CD4-positive, CD25-positive, alpha-beta regulatory T cell (primary cell): ENCODE data around the gene FLNB. TPM values are rescaled to one million over a fixed set of nuclear protein-coding genes. Genes with fewer than 3 reads are reported as not detected.

Experiments used
- ATAC-seq, 2 donors: fragments of 150-1000 bp; cut with Tn5 transposase; one replicate each; pipeline ENCODE4 v1.10.0; 2021; ENCODE audit warnings: low read depth in 2 of 2, moderate number of reproducible peaks in 2 of 2, moderate library complexity in 1 of 2
- DNase-seq, 3 donors: peaks; one replicate each; pipeline versions ENCODE4 v3.0.0 to v3.0.0-alpha.2; 2012 to 2022; ENCODE audit warnings: mixed read lengths in 1 of 3
- H3K27ac ChIP-seq: one replicate; pipeline ENCODE4 v1.7.0; 2013; ENCODE audit warnings: mild to moderate bottlenecking, low read length; ENCODE audit not compliant: insufficient read depth, poor library complexity, severe bottlenecking
- H3K27me3 ChIP-seq: one replicate; pipeline ENCODE4 v1.7.0; 2013; ENCODE audit warnings: low read length; ENCODE audit not compliant: control insufficient read depth, insufficient read depth
- H3K36me3 ChIP-seq: one replicate; pipeline ENCODE4 v1.7.0; 2013; ENCODE audit warnings: mild to moderate bottlenecking, low read length, moderate library complexity; ENCODE audit not compliant: control insufficient read depth, insufficient read depth
- H3K4me1 ChIP-seq: 2 replicates; pipeline ENCODE4 v1.7.0; 2013; ENCODE audit warnings: mild to moderate bottlenecking, low read length; ENCODE audit not compliant: insufficient read depth, control insufficient read depth, poor library complexity, severe bottlenecking
- H3K4me3 ChIP-seq: one replicate; pipeline ENCODE4 v1.7.0; 2013; ENCODE audit warnings: low read depth, mild to moderate bottlenecking, low read length, moderate library complexity
- H3K9me3 ChIP-seq, 2 experiments: 1 replicate in 1 of 2; 2 replicates in 1 of 2; pipeline ENCODE4 v1.7.0; 2013; ENCODE audit warnings: low read length in 2 of 2, mild to moderate bottlenecking in 1 of 2, moderate library complexity in 1 of 2; ENCODE audit not compliant: control insufficient read depth in 2 of 2
- H3K27ac Mint-ChIP-seq, 3 donors: one replicate each; pipeline ENCODE4 v1.8.0; 2020 to 2022; ENCODE audit warnings: mild to moderate bottlenecking in 3 of 3, mixed read lengths in 3 of 3, moderate library complexity in 2 of 3
- H3K27me3 Mint-ChIP-seq: one replicate; pipeline ENCODE4 v1.8.0; 2022; ENCODE audit warnings: mild to moderate bottlenecking, mixed read lengths
- H3K36me3 Mint-ChIP-seq: one replicate; pipeline ENCODE4 v1.8.0; 2020; ENCODE audit warnings: mixed read lengths
- H3K4me1 Mint-ChIP-seq, 4 donors: one replicate each; pipeline ENCODE4 v1.8.0; 2020 to 2022; ENCODE audit warnings: mixed read lengths in 4 of 4, mild to moderate bottlenecking in 1 of 4
- H3K4me3 Mint-ChIP-seq, 4 donors: one replicate each; pipeline ENCODE4 v1.8.0; 2020 to 2022; ENCODE audit warnings: mild to moderate bottlenecking in 4 of 4, mixed read lengths in 4 of 4, moderate library complexity in 3 of 4
- H3K9me3 Mint-ChIP-seq, 7 donors: one replicate each; pipeline ENCODE4 v1.8.0; 2020 to 2022; ENCODE audit warnings: mixed read lengths in 7 of 7, mild to moderate bottlenecking in 3 of 7, moderate library complexity in 2 of 7
- polyA plus RNA-seq, 4 donors: library from polyadenylated mRNA; unstranded; fragments of 300-500 nt; fragmentation: Illumina TruSeq; gene quantifications; one replicate each; pipeline ENCODE4 v1.2.3, GENCODE V29; 2021
- total RNA-seq: library from RNA; stranded (reverse); gene quantifications from one replicate; pipeline ENCODE4 v1.2.3, GENCODE V29; 2022

The FLNB gene, protein sequence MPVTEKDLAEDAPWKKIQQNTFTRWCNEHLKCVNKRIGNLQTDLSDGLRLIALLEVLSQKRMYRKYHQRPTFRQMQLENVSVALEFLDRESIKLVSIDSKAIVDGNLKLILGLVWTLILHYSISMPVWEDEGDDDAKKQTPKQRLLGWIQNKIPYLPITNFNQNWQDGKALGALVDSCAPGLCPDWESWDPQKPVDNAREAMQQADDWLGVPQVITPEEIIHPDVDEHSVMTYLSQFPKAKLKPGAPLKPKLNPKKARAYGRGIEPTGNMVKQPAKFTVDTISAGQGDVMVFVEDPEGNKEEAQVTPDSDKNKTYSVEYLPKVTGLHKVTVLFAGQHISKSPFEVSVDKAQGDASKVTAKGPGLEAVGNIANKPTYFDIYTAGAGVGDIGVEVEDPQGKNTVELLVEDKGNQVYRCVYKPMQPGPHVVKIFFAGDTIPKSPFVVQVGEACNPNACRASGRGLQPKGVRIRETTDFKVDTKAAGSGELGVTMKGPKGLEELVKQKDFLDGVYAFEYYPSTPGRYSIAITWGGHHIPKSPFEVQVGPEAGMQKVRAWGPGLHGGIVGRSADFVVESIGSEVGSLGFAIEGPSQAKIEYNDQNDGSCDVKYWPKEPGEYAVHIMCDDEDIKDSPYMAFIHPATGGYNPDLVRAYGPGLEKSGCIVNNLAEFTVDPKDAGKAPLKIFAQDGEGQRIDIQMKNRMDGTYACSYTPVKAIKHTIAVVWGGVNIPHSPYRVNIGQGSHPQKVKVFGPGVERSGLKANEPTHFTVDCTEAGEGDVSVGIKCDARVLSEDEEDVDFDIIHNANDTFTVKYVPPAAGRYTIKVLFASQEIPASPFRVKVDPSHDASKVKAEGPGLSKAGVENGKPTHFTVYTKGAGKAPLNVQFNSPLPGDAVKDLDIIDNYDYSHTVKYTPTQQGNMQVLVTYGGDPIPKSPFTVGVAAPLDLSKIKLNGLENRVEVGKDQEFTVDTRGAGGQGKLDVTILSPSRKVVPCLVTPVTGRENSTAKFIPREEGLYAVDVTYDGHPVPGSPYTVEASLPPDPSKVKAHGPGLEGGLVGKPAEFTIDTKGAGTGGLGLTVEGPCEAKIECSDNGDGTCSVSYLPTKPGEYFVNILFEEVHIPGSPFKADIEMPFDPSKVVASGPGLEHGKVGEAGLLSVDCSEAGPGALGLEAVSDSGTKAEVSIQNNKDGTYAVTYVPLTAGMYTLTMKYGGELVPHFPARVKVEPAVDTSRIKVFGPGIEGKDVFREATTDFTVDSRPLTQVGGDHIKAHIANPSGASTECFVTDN (N-terminal part only)
- total RNA-seq, result 40.8 TPM
- polyA plus RNA-seq, result 10 to 100 TPM in 2 of 4 donors, 1 to 10 TPM in 2; 8.9 to 14.9 (median 12.2) TPM

DNA sequence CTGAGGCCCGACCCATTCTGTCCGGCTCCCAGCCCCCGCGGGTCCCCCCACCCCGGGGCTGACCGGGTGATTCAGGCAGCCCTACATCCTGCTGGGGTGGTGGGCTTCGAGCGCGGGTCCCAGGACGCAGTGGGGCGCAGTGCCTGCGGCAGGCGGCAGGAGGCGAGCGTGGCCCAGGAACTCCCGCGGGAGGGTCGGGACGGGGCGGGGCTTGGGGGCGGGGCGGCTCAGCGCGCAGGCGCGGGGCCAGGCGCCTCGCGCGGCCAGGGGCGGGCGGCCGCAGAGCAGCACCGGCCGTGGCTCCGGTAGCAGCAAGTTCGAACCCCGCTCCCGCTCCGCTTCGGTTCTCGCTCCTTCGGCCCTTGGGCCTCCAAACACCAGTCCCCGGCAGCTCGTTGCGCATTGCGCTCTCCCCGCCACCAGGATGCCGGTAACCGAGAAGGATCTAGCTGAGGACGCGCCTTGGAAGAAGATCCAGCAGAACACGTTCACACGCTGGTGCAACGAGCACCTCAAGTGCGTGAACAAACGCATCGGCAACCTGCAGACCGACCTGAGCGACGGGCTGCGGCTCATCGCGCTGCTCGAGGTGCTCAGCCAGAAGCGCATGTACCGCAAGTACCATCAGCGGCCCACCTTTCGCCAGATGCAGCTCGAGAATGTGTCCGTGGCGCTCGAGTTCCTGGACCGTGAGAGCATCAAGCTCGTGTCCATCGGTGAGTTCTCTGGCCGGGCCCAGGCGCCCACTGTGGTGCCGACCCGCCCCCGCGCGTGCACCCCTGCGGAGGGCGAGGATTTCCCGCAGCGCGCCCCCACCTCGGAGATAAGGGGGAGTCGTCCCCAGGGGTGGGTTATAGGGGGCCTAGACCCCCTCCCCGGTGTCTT lies at the start of gene FLNB:
Gene FLNB, plus strand, starts transcription at position 282 of the 885 bp plus-strand sequence. Its CDS starts 143 bp downstream, at position 425.
- Mint-ChIP-seq H3K27me3 (peaks cover 4% of the 10 kb centered on the region), H3K36me3 (peaks cover 3% of the 10 kb centered on the region)

DNA sequence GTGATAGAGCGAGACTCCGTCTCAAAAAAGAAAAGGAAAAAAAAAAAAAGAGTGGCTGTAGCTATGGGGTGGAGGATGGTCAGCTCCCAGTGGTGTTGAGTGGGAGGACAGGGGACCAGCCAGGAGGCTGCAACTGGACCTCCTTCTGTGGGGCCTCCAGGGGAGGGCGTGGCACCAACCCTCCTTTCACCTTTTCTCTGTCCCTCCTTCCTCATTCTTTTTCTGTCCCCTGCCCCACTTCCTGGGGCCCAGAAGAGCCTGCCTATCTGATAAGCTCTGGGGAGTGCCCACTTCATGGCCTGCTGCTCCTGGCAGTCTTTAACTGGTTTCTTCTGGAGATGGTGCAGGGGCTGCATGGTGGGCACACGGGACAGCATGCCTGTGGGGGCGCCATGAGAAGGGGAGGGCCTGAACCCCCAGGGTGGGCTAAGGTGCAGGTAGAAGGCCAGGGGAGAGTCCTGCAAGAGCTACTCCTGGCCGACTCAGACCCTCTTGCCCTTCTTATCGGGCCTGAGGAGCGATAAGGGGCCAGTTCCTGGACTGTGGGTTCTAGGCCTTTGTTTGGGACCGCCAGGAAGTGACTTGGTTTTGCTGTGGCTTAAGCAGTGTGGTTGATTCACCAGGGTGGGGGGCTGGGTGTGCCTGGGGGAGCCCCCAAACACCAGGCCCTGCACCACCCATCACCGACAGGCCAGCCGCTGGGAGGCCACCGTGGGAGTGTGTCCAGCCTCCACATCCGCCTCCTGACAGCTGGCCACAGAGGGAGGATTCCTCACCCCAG lies 49.4 kb upstream of the FLNB start:
- no peaks in the 10 kb centered on the region for H3K36me3 ChIP-seq
- H3K4me3 ChIP-seq, result no peak overlapping the region
- no peaks in the 10 kb centered on the region for H3K36me3 Mint-ChIP-seq
- H3K27me3 Mint-ChIP-seq, result peaks cover 6% of the 10 kb centered on the region
- H3K27ac ChIP-seq, result no peak overlapping the region
- H3K9me3 Mint-ChIP-seq, result no peaks in the 10 kb centered on the region
- no peaks in the 10 kb centered on the region for H3K9me3 ChIP-seq
- H3K4me1 ChIP-seq, result no peaks in the 10 kb centered on the region
- no peak for ATAC-seq
- no peaks in the 10 kb centered on the region for H3K27me3 ChIP-seq
- no peak for DNase-seq
- H3K4me1 Mint-ChIP-seq, result peaks cover 0 to 3% (median 0%) of the 10 kb centered on the region in 4 donors
- no peak overlapping the region for H3K27ac Mint-ChIP-seq
- H3K4me3 Mint-ChIP-seq, result no peak overlapping the region

More for the DNA sequence above, at the start of gene FLNB:
- Mint-ChIP-seq H3K4me1 (peaks cover 8 to 44% (median 30%) of the 10 kb centered on the region in 4 donors), H3K27ac (peak within 1 kb of the TSS in 2 of 3 donors; percentile 93 to 94), H3K9me3 (no peaks in the 10 kb centered on the region), H3K4me3 (peak within 1 kb of the TSS; percentile 70 to 96 (median 90))
- no peaks in the 10 kb centered on the region for H3K36me3 ChIP-seq
- peak within 1 kb of the TSS; percentile 52 for H3K27ac ChIP-seq
- ATAC-seq (peak; percentile 78 to 84), DNase-seq (peak; percentile 69 to 80 (median 77))
- no peaks in the 10 kb centered on the region for H3K9me3 ChIP-seq
- H3K4me1 ChIP-seq, result peaks cover 35% of the 10 kb centered on the region
- no peaks in the 10 kb centered on the region for H3K27me3 ChIP-seq
- peak within 1 kb of the TSS; percentile 87 for H3K4me3 ChIP-seq

- H3K27ac Mint-ChIP-seq, result no peak overlapping the region
- H3K36me3 ChIP-seq, result no peaks in the 10 kb centered on the region
- no peaks in the 10 kb centered on the region for H3K9me3 Mint-ChIP-seq
- no peaks in the 10 kb centered on the region for H3K27me3 ChIP-seq
- H3K4me3 ChIP-seq, result no peak overlapping the region
- H3K27ac ChIP-seq, result no peak overlapping the region
- H3K27me3 Mint-ChIP-seq, result peaks cover 6% of the 10 kb centered on the region
- peaks cover 0 to 3% (median 0%) of the 10 kb centered on the region in 4 donors for H3K4me1 Mint-ChIP-seq
- ATAC-seq (peak in 1 of 2 donors; percentile 14), DNase-seq (no peak)
- H3K9me3 ChIP-seq, result no peaks in the 10 kb centered on the region
- H3K4me3 Mint-ChIP-seq, result no peak overlapping the region
- H3K4me1 ChIP-seq, result no peaks in the 10 kb centered on the region
- no peaks in the 10 kb centered on the region for H3K36me3 Mint-ChIP-seq
These were observed 48.6 kb upstream of the FLNB start for GRCh38 chr3:57959423-57960173.

- Histone ChIP-seq H3K27ac (no peak overlapping the region), H3K4me1 (no peaks in the 10 kb centered on the region), H3K27me3 (no peaks in the 10 kb centered on the region), H3K4me3 (no peak overlapping the region), H3K9me3 (no peaks in the 10 kb centered on the region), H3K36me3 (no peaks in the 10 kb centered on the region)
- Mint-ChIP-seq H3K4me3 (no peak overlapping the region), H3K27ac (no peak overlapping the region), H3K36me3 (no peaks in the 10 kb centered on the region), H3K27me3 (peaks cover 8% of the 10 kb centered on the region), H3K4me1 (peaks cover 0 to 3% (median 0%) of the 10 kb centered on the region in 4 donors), H3K9me3 (no peaks in the 10 kb centered on the region)
- ATAC-seq (no peak), DNase-seq (no peak)
These were observed 48.1 kb upstream of the FLNB start for GRCh38 chr3:57960174-57960505.

DNA sequence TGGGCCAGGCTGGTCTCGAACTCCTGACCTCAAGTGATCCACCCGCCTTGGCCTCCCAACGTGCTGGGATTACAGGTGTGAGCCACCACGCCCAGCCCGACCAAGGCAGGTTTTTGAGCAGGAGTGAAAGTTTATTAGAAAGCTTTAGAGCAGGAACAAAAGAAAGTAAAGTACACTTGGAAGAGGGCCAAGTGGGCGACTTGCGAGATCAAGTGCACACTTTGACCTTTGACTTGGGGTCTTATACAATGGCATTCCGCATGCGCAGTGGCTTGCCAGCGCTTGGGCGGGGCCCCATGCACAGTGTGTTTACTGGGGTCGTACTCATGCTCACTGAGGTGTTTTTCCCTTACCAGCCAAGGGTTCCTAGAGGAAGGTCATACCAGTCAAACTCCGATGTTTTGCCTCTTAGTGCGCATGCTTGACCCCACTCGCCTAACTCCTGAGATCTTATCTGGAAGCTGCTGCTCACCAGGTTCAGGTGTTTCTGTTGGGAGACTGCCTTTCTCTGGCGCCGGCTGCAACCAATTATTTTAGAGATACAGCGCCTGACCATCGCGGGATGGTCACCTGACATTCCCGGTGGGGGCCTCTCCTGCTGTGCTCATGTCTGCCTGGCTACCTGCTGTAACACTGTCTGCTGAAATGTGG lies 46.9 kb upstream of the FLNB start:
- no peaks in the 10 kb centered on the region for H3K36me3 Mint-ChIP-seq

More for the DNA sequence above, 46.9 kb upstream of the FLNB start:
- ATAC-seq, result no peak
- Histone ChIP-seq H3K27me3 (no peaks in the 10 kb centered on the region), H3K4me1 (no peaks in the 10 kb centered on the region), H3K4me3 (no peak overlapping the region), H3K27ac (no peak overlapping the region), H3K9me3 (no peaks in the 10 kb centered on the region), H3K36me3 (no peaks in the 10 kb centered on the region)
- Mint-ChIP-seq H3K4me1 (peaks cover 0 to 3% (median 0%) of the 10 kb centered on the region in 4 donors), H3K27me3 (peaks cover 5% of the 10 kb centered on the region), H3K27ac (no peak overlapping the region), H3K4me3 (no peak overlapping the region), H3K9me3 (no peaks in the 10 kb centered on the region)
- DNase-seq, result no peak
